ENCODE data around the gene ST6GALNAC5.

The ST6GALNAC5 gene

GRCh38 chr1:76921590-76921989 is 54.3 kb downstream of the ST6GALNAC5 start (continued):
- TF ChIP-seq, protein P1, sequence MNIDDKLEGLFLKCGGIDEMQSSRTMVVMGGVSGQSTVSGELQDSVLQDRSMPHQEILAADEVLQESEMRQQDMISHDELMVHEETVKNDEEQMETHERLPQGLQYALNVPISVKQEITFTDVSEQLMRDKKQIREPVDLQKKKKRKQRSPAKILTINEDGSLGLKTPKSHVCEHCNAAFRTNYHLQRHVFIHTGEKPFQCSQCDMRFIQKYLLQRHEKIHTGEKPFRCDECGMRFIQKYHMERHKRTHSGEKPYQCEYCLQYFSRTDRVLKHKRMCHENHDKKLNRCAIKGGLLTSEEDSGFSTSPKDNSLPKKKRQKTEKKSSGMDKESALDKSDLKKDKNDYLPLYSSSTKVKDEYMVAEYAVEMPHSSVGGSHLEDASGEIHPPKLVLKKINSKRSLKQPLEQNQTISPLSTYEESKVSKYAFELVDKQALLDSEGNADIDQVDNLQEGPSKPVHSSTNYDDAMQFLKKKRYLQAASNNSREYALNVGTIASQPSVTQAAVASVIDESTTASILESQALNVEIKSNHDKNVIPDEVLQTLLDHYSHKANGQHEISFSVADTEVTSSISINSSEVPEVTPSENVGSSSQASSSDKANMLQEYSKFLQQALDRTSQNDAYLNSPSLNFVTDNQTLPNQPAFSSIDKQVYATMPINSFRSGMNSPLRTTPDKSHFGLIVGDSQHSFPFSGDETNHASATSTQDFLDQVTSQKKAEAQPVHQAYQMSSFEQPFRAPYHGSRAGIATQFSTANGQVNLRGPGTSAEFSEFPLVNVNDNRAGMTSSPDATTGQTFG (tag by site-specific recombination; IDR thresholded peaks at IDR 0.05; ENCODE audit: borderline replicate concordance) = no peak
- TF ChIP-seq ZNF571 (tag by site-specific recombination; IDR thresholded peaks at IDR 0.05) (no peak), ZNF514 (tag by site-specific recombination; IDR thresholded peaks at IDR 0.05) (no peak)

- Histone ChIP-seq H3K36me3 (ENCODE audit: control insufficient read depth in 2 of 2, insufficient read depth in 1 of 2, low read length in 2 of 2) (no peaks in the 10 kb centered on the region), H3K4me1 (ENCODE audit: control insufficient read depth, insufficient read depth, low read length) (no peaks in the 10 kb centered on the region), H3K4me3 (ENCODE audit: low read depth, low read length) (no peak overlapping the region), H3K9me3 (ENCODE audit: control insufficient read depth, insufficient read depth, low read depth, low read length) (no peaks in the 10 kb centered on the region), H3K27ac (ENCODE audit: extremely low read depth, low read depth, low read length) (no peak overlapping the region)
- POLR2A ChIA-PET = no interaction called here
- CTCF ChIA-PET = interaction anchor here (0.5 kb wide), 1 partner anchor 139 kb away, joined by 3 read pairs; no protein-coding TSS in a partner anchor
- TF ChIP-seq SP7 (tag by site-specific recombination; IDR thresholded peaks at IDR 0.05) (no peak), ZNF830 (tag by site-specific recombination; IDR thresholded peaks at IDR 0.05; ENCODE audit: low read depth) (no peak), ZFP37 (tag by site-specific recombination; IDR thresholded peaks at IDR 0.05) (no peak), ZBTB20 (tag by site-specific recombination; IDR thresholded peaks at IDR 0.05) (no peak), ZNF146 (tag by site-specific recombination; IDR thresholded peaks at IDR 0.05) (no peak), GLI4 (tag by site-specific recombination; IDR thresholded peaks at IDR 0.05) (no peak), SP3 (tag by site-specific recombination; IDR thresholded peaks at IDR 0.05) (no peak), ZNF138 (tag by site-specific recombination; IDR thresholded peaks at IDR 0.05; ENCODE audit: borderline replicate concordance) (no peak), ZBTB48 (tag by site-specific recombination; IDR thresholded peaks at IDR 0.05) (no peak)
Measured at GRCh38 chr1:76925825-76926224, 58.5 kb downstream of the ST6GALNAC5 start.

DNA sequence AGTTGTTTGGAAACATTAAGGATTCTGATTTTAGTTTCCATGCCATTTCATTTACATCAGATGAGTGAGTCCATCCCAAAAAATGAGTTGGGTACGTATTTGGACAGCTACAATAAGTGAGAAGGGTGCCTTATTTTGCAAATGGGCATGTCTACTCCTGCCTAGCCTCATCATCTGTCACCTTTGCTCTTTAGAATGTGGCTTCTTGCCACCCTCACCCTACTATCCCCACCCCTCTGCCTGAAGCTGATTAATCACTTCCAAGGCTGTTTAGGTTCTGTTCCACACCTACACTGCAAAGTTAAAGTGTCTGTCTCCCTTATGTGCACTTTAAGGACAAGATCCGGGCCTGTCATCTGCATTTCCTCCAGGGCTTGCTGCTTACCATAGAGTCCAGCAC is 61.2 kb downstream of the ST6GALNAC5 start:
- Histone ChIP-seq H3K4me1 (ENCODE audit: control insufficient read depth, insufficient read depth, low read length) (no peaks in the 10 kb centered on the region), H3K9me3 (ENCODE audit: control insufficient read depth, insufficient read depth, low read depth, low read length) (no peaks in the 10 kb centered on the region), H3K27ac (ENCODE audit: extremely low read depth, low read depth, low read length) (no peak overlapping the region), H3K4me3 (ENCODE audit: low read depth, low read length) (no peak overlapping the region), H3K36me3 (ENCODE audit: control insufficient read depth in 2 of 2, insufficient read depth in 1 of 2, low read length in 2 of 2) (no peaks in the 10 kb centered on the region)
- TF ChIP-seq KLF7 (tag by site-specific recombination; IDR thresholded peaks at IDR 0.05; ENCODE audit: borderline replicate concordance) (no peak), ZNF140 (tag by site-specific recombination; IDR thresholded peaks at IDR 0.05) (no peak), ZNF792 (tag by site-specific recombination; IDR thresholded peaks at IDR 0.05) (no peak), ZNF707 (tag by site-specific recombination; IDR thresholded peaks at IDR 0.05) (no peak), ZNF2 (tag by site-specific recombination; IDR thresholded peaks at IDR 0.05) (no peak), ZNF274 (IDR thresholded peaks at IDR 0.05; ENCODE audit: low read length) (no peak), ZNF274 (tag by site-specific recombination; IDR thresholded peaks at IDR 0.05; ENCODE audit: borderline replicate concordance) (no peak), ZFHX2 (tag by site-specific recombination; conservative IDR thresholded peaks at IDR 0.05) (no peak), TRIM28 (IDR thresholded peaks at IDR 0.05; ENCODE audit: borderline replicate concordance, low read length) (no peak), GLI2 (tag by site-specific recombination; IDR thresholded peaks at IDR 0.05; ENCODE audit: borderline replicate concordance, low read depth) (no peak), ZBTB1 (tag by site-specific recombination; IDR thresholded peaks at IDR 0.05) (no peak), ZNF155 (tag by site-specific recombination; IDR thresholded peaks at IDR 0.05) (no peak), ELK4 (IDR thresholded peaks at IDR 0.05; ENCODE audit: borderline replicate concordance, low read depth, low read length) (no peak), BCL11A (tag by site-specific recombination; IDR thresholded peaks at IDR 0.05; ENCODE audit: low read depth) (no peak), ZFP37 (tag by site-specific recombination; IDR thresholded peaks at IDR 0.05) (no peak)
- TF ChIP-seq, protein P2, sequence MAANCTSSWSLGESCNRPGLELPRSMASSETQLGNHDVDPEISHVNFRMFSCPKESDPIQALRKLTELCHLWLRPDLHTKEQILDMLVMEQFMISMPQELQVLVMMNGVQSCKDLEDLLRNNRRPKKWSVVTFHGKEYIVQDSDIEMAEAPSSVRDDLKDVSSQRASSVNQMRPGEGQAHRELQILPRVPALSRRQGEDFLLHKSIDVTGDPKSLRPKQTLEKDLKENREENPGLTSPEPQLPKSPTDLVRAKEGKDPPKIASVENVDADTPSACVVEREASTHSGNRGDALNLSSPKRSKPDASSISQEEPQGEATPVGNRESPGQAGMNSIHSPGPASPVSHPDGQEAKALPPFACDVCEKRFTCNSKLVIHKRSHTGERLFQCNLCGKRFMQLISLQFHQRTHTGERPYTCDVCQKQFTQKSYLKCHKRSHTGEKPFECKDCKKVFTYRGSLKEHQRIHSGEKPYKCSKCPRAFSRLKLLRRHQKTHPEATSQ (tag by site-specific recombination; IDR thresholded peaks at IDR 0.05) = no peak
- TF ChIP-seq, protein P3, sequence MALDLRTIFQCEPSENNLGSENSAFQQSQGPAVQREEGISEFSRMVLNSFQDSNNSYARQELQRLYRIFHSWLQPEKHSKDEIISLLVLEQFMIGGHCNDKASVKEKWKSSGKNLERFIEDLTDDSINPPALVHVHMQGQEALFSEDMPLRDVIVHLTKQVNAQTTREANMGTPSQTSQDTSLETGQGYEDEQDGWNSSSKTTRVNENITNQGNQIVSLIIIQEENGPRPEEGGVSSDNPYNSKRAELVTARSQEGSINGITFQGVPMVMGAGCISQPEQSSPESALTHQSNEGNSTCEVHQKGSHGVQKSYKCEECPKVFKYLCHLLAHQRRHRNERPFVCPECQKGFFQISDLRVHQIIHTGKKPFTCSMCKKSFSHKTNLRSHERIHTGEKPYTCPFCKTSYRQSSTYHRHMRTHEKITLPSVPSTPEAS (tag by site-specific recombination; IDR thresholded peaks at IDR 0.05) = no peak
- CTCF ChIA-PET = interaction anchor here (0.7 kb wide), 1 partner anchor 1422 kb away, joined by 3 read pairs; no protein-coding TSS in a partner anchor
- POLR2A ChIA-PET = no interaction called here
